ENCODE measurements around the gene HNRNPH1. TPM values are rescaled to one million over a fixed set of nuclear protein-coding genes. Genes with fewer than 3 reads are reported as not detected.
"Not testable (repeated sequence)": the region's sequence is repeated elsewhere in the genome, so short reads cannot be mapped to it uniquely, and the experiment has no call there.

Gene HNRNPH1
- total RNA-seq, 5 donors from 2014 or later (not counting 1 experiment from before 2014, with no cell fraction given) = 1,278 to 2,165 (median 1,301) TPM

GRCh38 chr5:179653135-179653534 is 29.7 kb upstream of the HNRNPH1 start:
- ATAC-seq (replicated peaks in 1 of 4); POLR2A ChIA-PET; H3K9me3 ChIP-seq; H3K4me1 Mint-ChIP-seq; H3K4me3 Mint-ChIP-seq; H3K4me3 ChIP-seq (ENCODE audit: control insufficient read depth in 1 of 2, extremely low read depth in 1 of 2, low read length in 1 of 2); CTCF ChIA-PET; H3K36me3 ChIP-seq (ENCODE audit: control insufficient read depth in 2 of 2, extremely low read depth in 1 of 2, insufficient read depth in 1 of 2, low read length in 1 of 2); H3K27me3 Mint-ChIP-seq; H3K9me3 Mint-ChIP-seq; H3K4me1 ChIP-seq (ENCODE audit: control insufficient read depth in 1 of 2, extremely low read depth in 1 of 2, insufficient read depth in 2 of 2, low read length in 2 of 2); H3K27ac Mint-ChIP-seq; DNase-seq; H3K27ac ChIP-seq (ENCODE audit: low read length); H3K27me3 ChIP-seq (replicated peaks in 1 of 2; ENCODE audit: control insufficient read depth in 2 of 2, extremely low read depth in 1 of 2, insufficient read depth in 2 of 2, low read length in 1 of 2); H3K36me3 Mint-ChIP-seq: not testable (repeated sequence)
- WGBS (ENCODE audit: insufficient coverage) = no CpG with 5 or more reads among the region's 2 CpGs

- H3K27ac Mint-ChIP-seq; H3K36me3 ChIP-seq (ENCODE audit: control insufficient read depth in 2 of 2, extremely low read depth in 1 of 2, insufficient read depth in 1 of 2, low read length in 1 of 2); H3K4me1 Mint-ChIP-seq; H3K36me3 Mint-ChIP-seq; CTCF ChIA-PET; H3K27ac ChIP-seq (ENCODE audit: low read length); H3K27me3 Mint-ChIP-seq; H3K4me3 ChIP-seq (ENCODE audit: control insufficient read depth in 1 of 2, extremely low read depth in 1 of 2, low read length in 1 of 2); H3K4me3 Mint-ChIP-seq; DNase-seq; H3K27me3 ChIP-seq (replicated peaks in 1 of 2; ENCODE audit: control insufficient read depth in 2 of 2, extremely low read depth in 1 of 2, insufficient read depth in 2 of 2, low read length in 1 of 2); H3K9me3 ChIP-seq; ATAC-seq (replicated peaks in 1 of 4); H3K9me3 Mint-ChIP-seq; H3K4me1 ChIP-seq (ENCODE audit: control insufficient read depth in 1 of 2, extremely low read depth in 1 of 2, insufficient read depth in 2 of 2, low read length in 2 of 2); POLR2A ChIA-PET: not testable (repeated sequence)
- 92% methylated on average over 8 of the region's 26 CpGs for WGBS (ENCODE audit: insufficient coverage)
Measured at GRCh38 chr5:179650245-179650644, 26.8 kb upstream of the HNRNPH1 start.

GRCh38 chr5:179649166-179649703 is 25.8 kb upstream of the HNRNPH1 start:
- H3K4me3 Mint-ChIP-seq; H3K4me3 ChIP-seq (ENCODE audit: control insufficient read depth in 1 of 2, extremely low read depth in 1 of 2, low read length in 1 of 2); H3K27me3 Mint-ChIP-seq; H3K27me3 ChIP-seq (replicated peaks in 1 of 2; ENCODE audit: control insufficient read depth in 2 of 2, extremely low read depth in 1 of 2, insufficient read depth in 2 of 2, low read length in 1 of 2); H3K36me3 ChIP-seq (ENCODE audit: control insufficient read depth in 2 of 2, extremely low read depth in 1 of 2, insufficient read depth in 1 of 2, low read length in 1 of 2); H3K4me1 ChIP-seq (ENCODE audit: control insufficient read depth in 1 of 2, extremely low read depth in 1 of 2, insufficient read depth in 2 of 2, low read length in 2 of 2); H3K4me1 Mint-ChIP-seq; ATAC-seq (replicated peaks in 1 of 4); POLR2A ChIA-PET; H3K9me3 Mint-ChIP-seq; DNase-seq; H3K36me3 Mint-ChIP-seq; H3K9me3 ChIP-seq; H3K27ac Mint-ChIP-seq; CTCF ChIA-PET; H3K27ac ChIP-seq (ENCODE audit: low read length): not testable (repeated sequence)
- WGBS (ENCODE audit: insufficient coverage) = 100% methylated on average over 1 of the region's 10 CpGs

- Histone ChIP-seq H3K4me1 (ENCODE audit: control insufficient read depth in 1 of 2, extremely low read depth in 1 of 2, insufficient read depth in 2 of 2, low read length in 2 of 2) (no peaks in the 10 kb centered on the region), H3K27ac (ENCODE audit: low read length) (no peak overlapping the region), H3K36me3 (ENCODE audit: control insufficient read depth in 2 of 2, extremely low read depth in 1 of 2, insufficient read depth in 1 of 2, low read length in 1 of 2) (no peaks in the 10 kb centered on the region), H3K27me3 (replicated peaks in 1 of 2; ENCODE audit: control insufficient read depth in 2 of 2, extremely low read depth in 1 of 2, insufficient read depth in 2 of 2, low read length in 1 of 2) (peaks cover 0 to 8% of the 10 kb centered on the region in 2 experiments), H3K4me3 (ENCODE audit: control insufficient read depth in 1 of 2, extremely low read depth in 1 of 2, low read length in 1 of 2) (no peak overlapping the region), H3K9me3 (no peaks in the 10 kb centered on the region)
- WGBS (ENCODE audit: insufficient coverage) = 100% methylated on average over 1 of the region's 9 CpGs
- Mint-ChIP-seq H3K36me3 (no peaks in the 10 kb centered on the region), H3K27ac (no peak overlapping the region), H3K27me3 (peaks cover 0 to 4% of the 10 kb centered on the region in 2 donors), H3K9me3 (no peaks in the 10 kb centered on the region), H3K4me3 (no peak overlapping the region), H3K4me1 (no peaks in the 10 kb centered on the region)
- ChIA-PET POLR2A (interaction anchor here in 1 of 2 donors (0.5 kb wide), 1 partner anchor 62 kb away, joined by 4 read pairs; no protein-coding TSS in a partner anchor), CTCF (no interaction called here)
- DNase-seq (no peak), ATAC-seq (replicated peaks in 1 of 4) (no peak)
Measured at GRCh38 chr5:179648410-179648809, 24.9 kb upstream of the HNRNPH1 start.

- H3K9me3 ChIP-seq; ATAC-seq (replicated peaks in 1 of 4); H3K27ac ChIP-seq (ENCODE audit: low read length); H3K27me3 Mint-ChIP-seq; H3K27ac Mint-ChIP-seq; CTCF ChIA-PET; H3K4me1 Mint-ChIP-seq; DNase-seq; H3K9me3 Mint-ChIP-seq; H3K4me3 Mint-ChIP-seq; H3K27me3 ChIP-seq (replicated peaks in 1 of 2; ENCODE audit: control insufficient read depth in 2 of 2, extremely low read depth in 1 of 2, insufficient read depth in 2 of 2, low read length in 1 of 2); H3K36me3 ChIP-seq (ENCODE audit: control insufficient read depth in 2 of 2, extremely low read depth in 1 of 2, insufficient read depth in 1 of 2, low read length in 1 of 2); H3K36me3 Mint-ChIP-seq; POLR2A ChIA-PET; H3K4me1 ChIP-seq (ENCODE audit: control insufficient read depth in 1 of 2, extremely low read depth in 1 of 2, insufficient read depth in 2 of 2, low read length in 2 of 2); H3K4me3 ChIP-seq (ENCODE audit: control insufficient read depth in 1 of 2, extremely low read depth in 1 of 2, low read length in 1 of 2): not testable (repeated sequence)
- WGBS (ENCODE audit: insufficient coverage) = 57% methylated on average over 1 of the region's 5 CpGs
Measured at GRCh38 chr5:179644766-179645165, 21.3 kb upstream of the HNRNPH1 start.

GRCh38 chr5:179643141-179643920 is 19.9 kb upstream of the HNRNPH1 start:
- H3K27me3 ChIP-seq (replicated peaks in 1 of 2; ENCODE audit: control insufficient read depth in 2 of 2, extremely low read depth in 1 of 2, insufficient read depth in 2 of 2, low read length in 1 of 2); ATAC-seq (replicated peaks in 1 of 4); H3K4me3 Mint-ChIP-seq; CTCF ChIA-PET; H3K36me3 Mint-ChIP-seq; H3K4me1 ChIP-seq (ENCODE audit: control insufficient read depth in 1 of 2, extremely low read depth in 1 of 2, insufficient read depth in 2 of 2, low read length in 2 of 2); H3K36me3 ChIP-seq (ENCODE audit: control insufficient read depth in 2 of 2, extremely low read depth in 1 of 2, insufficient read depth in 1 of 2, low read length in 1 of 2); H3K4me1 Mint-ChIP-seq; H3K4me3 ChIP-seq (ENCODE audit: control insufficient read depth in 1 of 2, extremely low read depth in 1 of 2, low read length in 1 of 2); H3K9me3 ChIP-seq; H3K9me3 Mint-ChIP-seq; H3K27ac ChIP-seq (ENCODE audit: low read length); DNase-seq; H3K27me3 Mint-ChIP-seq; H3K27ac Mint-ChIP-seq: not testable (repeated sequence)
- POLR2A ChIA-PET = interaction anchor here in 1 of 2 donors (0.6 kb wide), 1 partner anchor 453 kb away, joined by 3 read pairs; no protein-coding TSS in a partner anchor
- WGBS (ENCODE audit: insufficient coverage) = 82% methylated on average over 13 of the region's 16 CpGs

All from T-cell (primary cell).